ENCODE results near the gene LHX4. TPM values are rescaled to one million over a fixed set of nuclear protein-coding genes. Genes with fewer than 3 reads are reported as not detected.

Gene LHX4
- total and polyA plus RNA-seq, 2 of the 4 experiments (the other 2 are of a cell fraction): 0.05 to 0.18 TPM

- no TSS peak for BruUV-seq (replicated peaks)
- no peak for ATAC-seq (ENCODE audit: low read depth)
- in situ Hi-C loops (cut with MboI; ENCODE audit: low sequenced_read_pairs): loop anchor here (25.0 kb wide), 1 partner anchor 901 kb away; no protein-coding TSS in a partner anchor
Measured at GRCh38 chr1:180261524-180262155, 31.6 kb downstream of the LHX4 start.

More at GRCh38 chr1:180261524-180262155, 31.6 kb downstream of the LHX4 start:
- Histone ChIP-seq H3K79me1 (ENCODE audit: low read depth in 1 of 2, low read length in 2 of 2) (no peaks in the 10 kb centered on the region), H3K14ac (replicated peaks; ENCODE audit: low read depth, low read length) (no peak overlapping the region), H2BK15ac (ENCODE audit: low read depth, low read length) (no peak overlapping the region), H3K9me3 (ENCODE audit: control insufficient read depth, insufficient read depth, low read length) (no peaks in the 10 kb centered on the region), H3K4me1 (ENCODE audit: control insufficient read depth, insufficient read depth, low read length) (0 out of 2 replicates have a peak, but pooled peaks cover 2% of the 10 kb centered on the region), H3K4me2 (ENCODE audit: low read depth, low read length) (no peak overlapping the region), H3K36me3 (ENCODE audit: control insufficient read depth, insufficient read depth, low read length) (no peaks in the 10 kb centered on the region), H4K20me1 (ENCODE audit: insufficient read depth, low read length) (no peaks in the 10 kb centered on the region), H3K4ac (ENCODE audit: low read depth, low read length) (no peak overlapping the region), H3K56ac (ENCODE audit: extremely low read depth, insufficient read depth, low read length) (no peak overlapping the region), H3K23ac (ENCODE audit: low read depth, low read length) (no peak overlapping the region; the same call in 1 of the 2 replicates), H3K9me1 (ENCODE audit: insufficient read depth, low read length) (peaks cover 3% of the 10 kb centered on the region; the same call in 1 of the 2 replicates), H2BK20ac (ENCODE audit: low read depth, low read length) (no peak overlapping the region), H4K91ac (ENCODE audit: insufficient read depth, low read depth, low read length) (no peak overlapping the region), H3K9ac (ENCODE audit: low read depth, low read length) (no peak overlapping the region), H3K4me3 (ENCODE audit: insufficient read depth, low read depth, low read length) (no peak overlapping the region), H4K5ac (ENCODE audit: low read depth, low read length) (no peak overlapping the region), H2AK9ac (replicated peaks; ENCODE audit: low read depth, low read length, poor library complexity) (no peak overlapping the region), H3K27me3 (ENCODE audit: control insufficient read depth, insufficient read depth, low read length) (peaks cover 31% of the 10 kb centered on the region), H2BK120ac (ENCODE audit: low read depth, low read length) (no peak overlapping the region), H3K18ac (ENCODE audit: low read depth, low read length) (no peak overlapping the region), H3K27ac (ENCODE audit: insufficient read depth, low read length) (no peak overlapping the region), H2AFZ (replicated peaks; ENCODE audit: low read length, poor library complexity) (no peak overlapping the region), H4K8ac (ENCODE audit: low read depth in 2 of 2, low read length in 2 of 2) (no peak overlapping the region), H2BK5ac (ENCODE audit: low read depth, low read length, poor library complexity, severe bottlenecking) (no peak overlapping the region), H2AK5ac (ENCODE audit: low read depth, low read length) (no peak overlapping the region)
- CTCF ChIA-PET: interaction anchor here (0.5 to 2.6 kb wide), 3 partner anchors 8 to 27 kb away, joined by 3 to 9 read pairs (median 7); no protein-coding TSS in a partner anchor
- dilution Hi-C loops (cut with HindIII; ENCODE audit: low sequenced_read_pairs, unreplicated experiment): no loop called here
- no peak for TF ChIP-seq FOS (IDR thresholded peaks at IDR 0.05; ENCODE audit: low read depth, low read length)
- no peak for TF ChIP-seq MAFK (IDR thresholded peaks at IDR 0.05; ENCODE audit: low read depth, low read length)
- TF ChIP-seq RCOR1 (IDR thresholded peaks at IDR 0.05; ENCODE audit: insufficient replicate concordance, low read length): no peak
- TF ChIP-seq BHLHE40 (IDR thresholded peaks at IDR 0.05; ENCODE audit: low read depth, low read length): no peak
- 61% methylated on average over 3 of the region's 7 CpGs; no CpG with 5 or more reads in 1 of the 2 experiments for WGBS, 2 experiments (ENCODE audit: extremely low coverage in 2 of 2, insufficient read length in 1 of 2)
- DNase-seq: no peak
- intact Hi-C loops (cut with micrococcal nuclease): no loop called here
- POLR2A ChIA-PET (ENCODE audit: unreplicated experiment): no interaction called here

Data from IMR-90 (cell line).